GM12892 (cell line): Measurements from ENCODE around the gene B4GALT2.

ENCODE experiments used
- DNase-seq: peaks from one replicate; pipeline ENCODE4 v3.0.0; 2011; ENCODE audit not compliant: insufficient read length
- FAIRE-seq: peaks from 2 replicates; lab custom pipeline; 2011; peaks lifted over from hg19 to GRCh38; lab: Jason Lieb, UNC
- POLR2A ChIP-seq: IDR thresholded peaks from 2 replicates; pipeline ENCODE4 v1.6.1; 2011; ENCODE audit warnings: low read depth, low read length, control low read depth
- POLR2AphosphoS5 ChIP-seq: IDR thresholded peaks from 2 replicates; pipeline ENCODE4 v1.6.1; 2011; ENCODE audit warnings: low read depth, low read length, control low read depth
- TAF1 ChIP-seq: IDR thresholded peaks from 2 replicates; pipeline ENCODE4 v1.6.1; 2011; ENCODE audit warnings: low read depth, mild to moderate bottlenecking, control low read depth, low read length, borderline replicate concordance

Gene B4GALT2

GRCh38 chr1:43961692-43962091 lies 17.3 kb upstream of the B4GALT2 start:
- DNase-seq (no peak), FAIRE-seq (no peak)
- TF ChIP-seq POLR2AphosphoS5: no peak
- TF ChIP-seq POLR2A: no peak
- no peak for TF ChIP-seq TAF1

- no peak for FAIRE-seq
These were observed 16.7 kb upstream of the B4GALT2 start for GRCh38 chr1:43962324-43962723.

GRCh38 chr1:43963006-43963405 lies 16.0 kb upstream of the B4GALT2 start:
- TF ChIP-seq POLR2AphosphoS5: no peak
- no peak for TF ChIP-seq TAF1
- no peak for TF ChIP-seq POLR2A
- FAIRE-seq (no peak), DNase-seq (no peak)

More at GRCh38 chr1:43962324-43962723, 16.7 kb upstream of the B4GALT2 start:
- TF ChIP-seq POLR2AphosphoS5: no peak
- TF ChIP-seq TAF1: no peak
- TF ChIP-seq POLR2A: no peak
- no peak for DNase-seq

GRCh38 chr1:43963890-43964289 lies 15.1 kb upstream of the B4GALT2 start:
- no peak for TF ChIP-seq POLR2AphosphoS5
- no peak for TF ChIP-seq POLR2A
- no peak for TF ChIP-seq TAF1
- FAIRE-seq (no peak), DNase-seq (no peak)

GRCh38 chr1:43965316-43965715 lies 13.7 kb upstream of the B4GALT2 start:
- no peak for FAIRE-seq
- no peak for TF ChIP-seq POLR2AphosphoS5
- TF ChIP-seq POLR2A: no peak
- TF ChIP-seq TAF1: no peak
- no peak for DNase-seq

GRCh38 chr1:43968348-43968948 lies 10.6 kb upstream of the B4GALT2 start:
- TF ChIP-seq TAF1: no peak
- TF ChIP-seq POLR2A: no peak
- no peak for TF ChIP-seq POLR2AphosphoS5
- DNase-seq (no peak), FAIRE-seq (no peak)

GRCh38 chr1:43969416-43969745 lies 9.6 kb upstream of the B4GALT2 start:
- DNase-seq (no peak), FAIRE-seq (no peak)
- TF ChIP-seq TAF1 (no peak), POLR2AphosphoS5 (no peak), POLR2A (no peak)

GRCh38 chr1:43969746-43970466 lies 9.1 kb upstream of the B4GALT2 start, which contains the start of gene DPH2:
Gene DPH2, plus strand, starts transcription at chr1:43970010. Its CDS starts 166 bp downstream, at chr1:43970176.
- DNase-seq (peak; percentile 99), FAIRE-seq (peak; percentile 98)
- TF ChIP-seq POLR2AphosphoS5: peak; percentile 67
- peak; percentile 64; the same call in 1 of the 2 replicates for TF ChIP-seq POLR2A
- TF ChIP-seq TAF1: no peak

- no peak for TF ChIP-seq TAF1
- TF ChIP-seq POLR2AphosphoS5: no peak
- TF ChIP-seq POLR2A: no peak
- no peak for DNase-seq
- FAIRE-seq: peak; percentile 17
These were observed 8.5 kb upstream of the B4GALT2 start for GRCh38 chr1:43970502-43970901.

- FAIRE-seq (no peak), DNase-seq (no peak)
- TF ChIP-seq POLR2AphosphoS5 (no peak), POLR2A (no peak), TAF1 (no peak)
These were observed 8.1 kb upstream of the B4GALT2 start for GRCh38 chr1:43970911-43971310.

GRCh38 chr1:43971336-43971980 lies 7.6 kb upstream of the B4GALT2 start:
- TF ChIP-seq TAF1 (no peak), POLR2AphosphoS5 (no peak), POLR2A (no peak)
- FAIRE-seq: no peak

More at GRCh38 chr1:43971336-43971980, 7.6 kb upstream of the B4GALT2 start:
- no peak for DNase-seq
